Measurements from ENCODE around the gene COLEC12.

COLEC12 gene

GRCh38 chr18:434410-434809 is 66.1 kb downstream of the COLEC12 start:
- no peak for DNase-seq

- no peak for DNase-seq
These were observed 66.5 kb downstream of the COLEC12 start for GRCh38 chr18:433960-434359.

- no peak for DNase-seq
These were observed 67.2 kb downstream of the COLEC12 start for GRCh38 chr18:433298-433697.

- DNase-seq, result no peak
These were observed 67.7 kb downstream of the COLEC12 start for GRCh38 chr18:432791-433190.

GRCh38 chr18:429030-429429 is 71.5 kb downstream of the COLEC12 start:
- DNase-seq, result no peak

GRCh38 chr18:427005-427404 is 73.5 kb downstream of the COLEC12 start:
- DNase-seq, result no peak

- no peak for DNase-seq
These were observed 75.3 kb downstream of the COLEC12 start for GRCh38 chr18:425106-425745.

- no peak for DNase-seq
These were observed 75.8 kb downstream of the COLEC12 start for GRCh38 chr18:424668-425067.

- no peak for DNase-seq
These were observed 76.3 kb downstream of the COLEC12 start for GRCh38 chr18:424071-424661.

GRCh38 chr18:422966-423365 is 77.5 kb downstream of the COLEC12 start:
- DNase-seq, result no peak

GRCh38 chr18:421247-422155 is 79.0 kb downstream of the COLEC12 start:
- no peak for DNase-seq

GRCh38 chr18:420661-421246 is 79.7 kb downstream of the COLEC12 start:
- DNase-seq, result no peak

GRCh38 chr18:419541-420175 is 80.8 kb downstream of the COLEC12 start:
- DNase-seq, result no peak

GRCh38 chr18:417495-417894 is 83.0 kb downstream of the COLEC12 start:
- DNase-seq, result no peak

- no peak for DNase-seq
These were observed 83.6 kb downstream of the COLEC12 start for GRCh38 chr18:416930-417329.

GRCh38 chr18:415617-416612 is 84.6 kb downstream of the COLEC12 start:
- no peak for DNase-seq

GRCh38 chr18:415047-415446 is 85.5 kb downstream of the COLEC12 start:
- no peak for DNase-seq

GRCh38 chr18:413233-413632 is 87.3 kb downstream of the COLEC12 start:
- no peak for DNase-seq

- no peak for DNase-seq
These were observed 90.5 kb downstream of the COLEC12 start for GRCh38 chr18:410047-410455.

GRCh38 chr18:408367-408766 is 92.1 kb downstream of the COLEC12 start:
- no peak for DNase-seq

GRCh38 chr18:407626-408224 is 92.8 kb downstream of the COLEC12 start:
- no peak for DNase-seq

All from activated CD4-positive, alpha-beta T cell treated with anti-CD3 and anti-CD28 coated beads, Interleukin-2, amount 50 U/mL, for 48 hours (primary cell).